WTC11 (cell line): ENCODE data around the gene LTBP2. TPM values are rescaled to one million over a fixed set of nuclear protein-coding genes. Genes with fewer than 3 reads are reported as not detected.

Source experiments
- ATAC-seq: fragments of 200-7000 bp; cut with Tn5 transposase; 2 replicates; pipeline ENCODE4 v1.10.0; 2021; ENCODE audit warnings: mild to moderate bottlenecking, moderate library complexity
- CTCF ChIA-PET: fragments of 300-600 bp; sonication (Branson Sonifier 250); formaldehyde crosslinking; loops from one replicate; lab custom pipeline; 2021; ENCODE audit warnings: antibody characterized with exemption; lab: Charles Lee
- POLR2A ChIA-PET: fragments of 350-600 bp; sonication (Branson Sonifier 250); formaldehyde crosslinking; loops from one replicate; lab custom pipeline; 2021; ENCODE audit warnings: antibody characterized with exemption; lab: Charles Lee
- DNase-seq: peaks from one replicate; pipeline ENCODE4 v3.0.0; 2021; ENCODE audit warnings: low spot score
- H3K27ac Mint-ChIP-seq: 2 replicates; pipeline ENCODE4 v1.8.0; 2021; ENCODE audit warnings: mixed read lengths
- H3K27me3 Mint-ChIP-seq: 2 replicates; pipeline ENCODE4 v1.8.0; 2021; ENCODE audit warnings: low read depth, mild to moderate bottlenecking, moderate library complexity, mixed read lengths
- H3K36me3 Mint-ChIP-seq: 2 replicates; pipeline ENCODE4 v1.8.0; 2021; ENCODE audit warnings: mixed read lengths
- H3K4me1 Mint-ChIP-seq: 2 replicates; pipeline ENCODE4 v1.8.0; 2022; ENCODE audit warnings: mixed read lengths
- H3K4me3 Mint-ChIP-seq: 2 replicates; pipeline ENCODE4 v1.8.0; 2021; ENCODE audit warnings: mild to moderate bottlenecking, moderate library complexity, mixed read lengths
- H3K9me3 Mint-ChIP-seq: 2 replicates; pipeline ENCODE4 v1.8.0; 2021; ENCODE audit warnings: mixed read lengths
- AR ChIP-seq: fragments of 250-450 bp; sonication (Bioruptor Pico); IDR thresholded peaks from 2 replicates; pipeline ENCODE4 v1.9.0; 2021; ENCODE audit warnings: mild to moderate bottlenecking
- ATF3 ChIP-seq: sonication (generic); formaldehyde crosslinking; conservative IDR thresholded peaks from 2 replicates; pipeline ENCODE4 v1.8.1; 2022; ENCODE audit warnings: mild to moderate bottlenecking, missing genetic modification reagents
- CDX4 ChIP-seq: fragments of 250-450 bp; sonication (Bioruptor Pico); IDR thresholded peaks from 2 replicates; pipeline ENCODE4 v1.9.0; 2021; ENCODE audit warnings: moderate library complexity, mild to moderate bottlenecking, inconsistent platforms, borderline replicate concordance
- CREM ChIP-seq: sonication (generic); formaldehyde crosslinking; IDR thresholded peaks from 2 replicates; pipeline ENCODE4 v1.8.1; 2022; ENCODE audit warnings: mild to moderate bottlenecking, missing genetic modification reagents, moderate library complexity
- E2F5 ChIP-seq: sonication (generic); formaldehyde crosslinking; IDR thresholded peaks from 2 replicates; pipeline ENCODE4 v1.8.1; 2022; ENCODE audit warnings: mild to moderate bottlenecking, moderate library complexity, missing genetic modification reagents
- ESRRA ChIP-seq: sonication (generic); formaldehyde crosslinking; IDR thresholded peaks from 2 replicates; pipeline ENCODE4 v1.8.1; 2022; ENCODE audit warnings: mild to moderate bottlenecking, missing genetic modification reagents, borderline replicate concordance
- FOXP4 ChIP-seq: sonication (generic); formaldehyde crosslinking; IDR thresholded peaks from 2 replicates; pipeline ENCODE4 v1.8.0; 2022; ENCODE audit warnings: mild to moderate bottlenecking, missing genetic modification reagents
- NFE2L1 ChIP-seq: sonication (generic); formaldehyde crosslinking; IDR thresholded peaks from 2 replicates; pipeline ENCODE4 v1.8.1; 2023; ENCODE audit warnings: missing genetic modification reagents
- NR3C1 ChIP-seq: sonication (generic); formaldehyde crosslinking; conservative IDR thresholded peaks from 2 replicates; pipeline ENCODE4 v1.8.1; 2023; ENCODE audit warnings: low read depth, mild to moderate bottlenecking, missing genetic modification reagents
- OVOL2 ChIP-seq: fragments of 250-450 bp; sonication (Bioruptor Pico); IDR thresholded peaks from 2 replicates; pipeline ENCODE4 v1.9.0; 2021; ENCODE audit warnings: mild to moderate bottlenecking, borderline replicate concordance
- SMAD4 ChIP-seq: sonication (generic); formaldehyde crosslinking; IDR thresholded peaks from 2 replicates; pipeline ENCODE4 v1.8.0; 2022; ENCODE audit warnings: mild to moderate bottlenecking, missing genetic modification reagents
- SOX15 ChIP-seq: fragments of 250-450 bp; sonication (Bioruptor Pico); IDR thresholded peaks from 2 replicates; pipeline ENCODE4 v1.9.0; 2021; ENCODE audit warnings: mild to moderate bottlenecking
- TP53 ChIP-seq: sonication (generic); formaldehyde crosslinking; IDR thresholded peaks from 2 replicates; pipeline ENCODE4 v1.8.1; 2023; ENCODE audit warnings: mild to moderate bottlenecking, missing genetic modification reagents
- ZMAT4 ChIP-seq: fragments of 250-450 bp; sonication (Bioruptor Pico); IDR thresholded peaks from 2 replicates; pipeline ENCODE4 v1.9.0; 2021; ENCODE audit warnings: mild to moderate bottlenecking
- ZNF121 ChIP-seq: sonication (generic); formaldehyde crosslinking; IDR thresholded peaks from 2 replicates; pipeline ENCODE4 v1.8.0; 2023; ENCODE audit warnings: missing genetic modification reagents
- ZNF138 ChIP-seq: sonication (generic); formaldehyde crosslinking; conservative IDR thresholded peaks from 2 replicates; pipeline ENCODE4 v1.8.1; 2022; ENCODE audit warnings: mild to moderate bottlenecking, moderate library complexity, missing genetic modification reagents
- ZNF263 ChIP-seq: sonication (generic); formaldehyde crosslinking; IDR thresholded peaks from 2 replicates; pipeline ENCODE4 v1.8.1; 2022; ENCODE audit warnings: low read depth, mild to moderate bottlenecking, moderate library complexity, missing genetic modification reagents
- ZNF317 ChIP-seq: sonication (generic); formaldehyde crosslinking; IDR thresholded peaks from 2 replicates; pipeline ENCODE4 v1.8.1; 2023; ENCODE audit warnings: low read depth, mild to moderate bottlenecking, moderate library complexity, missing genetic modification reagents, borderline replicate concordance
- ZNF423 ChIP-seq: fragments of 250-450 bp; sonication (Bioruptor Pico); IDR thresholded peaks from 2 replicates; pipeline ENCODE4 v2.1.2; 2022; ENCODE audit warnings: mild to moderate bottlenecking, moderate library complexity
- ZNF532 ChIP-seq: fragments of 250-450 bp; sonication (Bioruptor Pico); IDR thresholded peaks from 2 replicates; pipeline ENCODE4 v1.9.0; 2021; ENCODE audit warnings: mild to moderate bottlenecking, borderline replicate concordance
- total RNA-seq: library from RNA; stranded (reverse); gene quantifications from 3 replicates; pipeline ENCODE4 v1.2.3, GENCODE V29; 2021

The LTBP2 gene
- total RNA-seq, 1 experiment from 2014 or later = 1.2 TPM

- POLR2A ChIA-PET = no interaction called here
- H3K4me1 Mint-ChIP-seq = no peaks in the 10 kb centered on the region
- H3K27ac Mint-ChIP-seq = no peak overlapping the region
- no peaks in the 10 kb centered on the region for H3K27me3 Mint-ChIP-seq
- H3K36me3 Mint-ChIP-seq = peaks cover 24% of the 10 kb centered on the region
- no peak overlapping the region for H3K4me3 Mint-ChIP-seq
- TF ChIP-seq TP53 (CRISPR knock-in tag) (no peak), ZNF263 (CRISPR knock-in tag) (no peak), AR (CRISPR knock-in tag) (no peak), NFE2L1 (no peak), SMAD4 (CRISPR knock-in tag) (no peak), ZNF138 (CRISPR knock-in tag) (no peak)
- ATAC-seq (no peak), DNase-seq (no peak)
- CTCF ChIA-PET = no interaction called here
- no peaks in the 10 kb centered on the region for H3K9me3 Mint-ChIP-seq
Measured at GRCh38 chr14:74660167-74660566, 48.1 kb upstream of the LTBP2 start.

- ChIA-PET POLR2A (no interaction called here), CTCF (interaction anchor here (0.9 kb wide), 1 partner anchor 11 kb away, joined by 3 read pairs; no protein-coding TSS in a partner anchor)
- Mint-ChIP-seq H3K9me3 (no peaks in the 10 kb centered on the region), H3K27ac (no peak overlapping the region), H3K4me1 (no peaks in the 10 kb centered on the region), H3K27me3 (no peaks in the 10 kb centered on the region), H3K4me3 (no peak overlapping the region), H3K36me3 (peaks cover 17% of the 10 kb centered on the region)
- DNase-seq (no peak), ATAC-seq (no peak)
- TF ChIP-seq ZNF263 (CRISPR knock-in tag) = no peak
- no peak for TF ChIP-seq E2F5 (CRISPR knock-in tag)
- no peak for TF ChIP-seq OVOL2 (CRISPR knock-in tag)
- no peak for TF ChIP-seq ZMAT4 (CRISPR knock-in tag)
- TF ChIP-seq ESRRA (CRISPR knock-in tag) = no peak
- no peak for TF ChIP-seq NR3C1 (CRISPR knock-in tag)
- TF ChIP-seq CDX4 (CRISPR knock-in tag) = no peak
- TF ChIP-seq ZNF423 = no peak
Measured at GRCh38 chr14:74658535-74659131, 46.6 kb upstream of the LTBP2 start.

- Mint-ChIP-seq H3K27me3 (no peaks in the 10 kb centered on the region), H3K4me1 (no peaks in the 10 kb centered on the region), H3K27ac (0 out of 2 replicates have a peak overlapping the region, but pooled peaks have one; percentile 45), H3K4me3 (no peak overlapping the region), H3K9me3 (no peaks in the 10 kb centered on the region), H3K36me3 (peaks cover 6% of the 10 kb centered on the region)
- no peak for DNase-seq
- ChIA-PET POLR2A (no interaction called here), CTCF (interaction anchor here (1.3 kb wide), 1 partner anchor 44 kb away, joined by 4 read pairs; no protein-coding TSS in a partner anchor)
- ATAC-seq = no peak
- TF ChIP-seq ATF3 = no peak
- TF ChIP-seq ZNF121 (CRISPR knock-in tag) = no peak
- TF ChIP-seq ZNF317 (CRISPR knock-in tag) = no peak
- TF ChIP-seq CREM (CRISPR knock-in tag) = no peak
- no peak for TF ChIP-seq FOXP4 (CRISPR knock-in tag)
- TF ChIP-seq SMAD4 (CRISPR knock-in tag) = no peak
- TF ChIP-seq SOX15 = no peak
- no peak for TF ChIP-seq ZNF532 (CRISPR knock-in tag)
- no peak for TF ChIP-seq OVOL2 (CRISPR knock-in tag)
Measured at GRCh38 chr14:74656964-74657363, 44.9 kb upstream of the LTBP2 start.
